NCI-H460 (cell line): ENCODE results near the gene ZFYVE1. TPM values are rescaled to one million over a fixed set of nuclear protein-coding genes. Genes with fewer than 3 reads are reported as not detected.
"Not testable (repeated sequence)": the region's sequence is repeated elsewhere in the genome, so short reads cannot be mapped to it uniquely, and the experiment has no call there.

Experiments used
- DNase-seq: peaks from one replicate; pipeline ENCODE4 v3.0.0-alpha.2; 2016; ENCODE audit warnings: low read depth; ENCODE audit errors: extremely low read depth
- total RNA-seq: library from RNA; depleted of rRNA; stranded (reverse); fragments of >200 nt; shearing (Covaris generic); gene quantifications from 2 replicates; pipeline ENCODE4 v1.2.3, GENCODE V29; 2014

The ZFYVE1 gene
- total RNA-seq, 1 experiment from 2014 or later, result 5.8 TPM

- not testable (repeated sequence) for DNase-seq
These were observed 22.3 kb downstream of the ZFYVE1 start for GRCh38 chr14:73004641-73005040.

GRCh38 chr14:73003681-73004080 is 23.2 kb downstream of the ZFYVE1 start:
- no peak for DNase-seq

- DNase-seq, result no peak
These were observed 26.8 kb downstream of the ZFYVE1 start for GRCh38 chr14:73000073-73000472.

- DNase-seq, result no peak
These were observed 27.6 kb downstream of the ZFYVE1 start for GRCh38 chr14:72999316-72999715.

- DNase-seq, result no peak
These were observed 28.5 kb downstream of the ZFYVE1 start for GRCh38 chr14:72998252-72998903.

GRCh38 chr14:72996916-72997315 is 30.0 kb downstream of the ZFYVE1 start:
- no peak for DNase-seq

GRCh38 chr14:72990171-72990570 is 36.7 kb downstream of the ZFYVE1 start:
- DNase-seq, result no peak

GRCh38 chr14:72986857-72987256 is 40.0 kb downstream of the ZFYVE1 start:
- DNase-seq, result no peak

GRCh38 chr14:72986214-72986613 is 40.7 kb downstream of the ZFYVE1 start:
- no peak for DNase-seq

- no peak for DNase-seq
These were observed 44.7 kb downstream of the ZFYVE1 start for GRCh38 chr14:72982146-72982708.

GRCh38 chr14:72980863-72981262 is 46.0 kb downstream of the ZFYVE1 start:
- DNase-seq, result no peak

GRCh38 chr14:72978856-72979255 is 48.0 kb downstream of the ZFYVE1 start:
- no peak for DNase-seq

- DNase-seq, result no peak
These were observed 51.1 kb downstream of the ZFYVE1 start for GRCh38 chr14:72975770-72976169.

- DNase-seq, result no peak
These were observed 52.2 kb downstream of the ZFYVE1 start for GRCh38 chr14:72974661-72975060.

GRCh38 chr14:72970824-72971434 is 56.0 kb downstream of the ZFYVE1 start:
- DNase-seq, result no peak

- DNase-seq, result no peak
These were observed 56.8 kb downstream of the ZFYVE1 start for GRCh38 chr14:72970058-72970630.

- DNase-seq, result no peak
These were observed 58.6 kb downstream of the ZFYVE1 start for GRCh38 chr14:72968316-72968715.

- no peak for DNase-seq
These were observed 60.9 kb downstream of the ZFYVE1 start for GRCh38 chr14:72966038-72966437.

GRCh38 chr14:72965249-72965648 is 61.7 kb downstream of the ZFYVE1 start:
- DNase-seq, result no peak

- no peak for DNase-seq
These were observed 64.0 kb downstream of the ZFYVE1 start for GRCh38 chr14:72962829-72963312.

GRCh38 chr14:72962336-72962754 is 64.6 kb downstream of the ZFYVE1 start:
- DNase-seq, result not testable (repeated sequence)
